Hepatic stellate cell (primary cell): ENCODE results near the gene PNKD.
"Not testable (repeated sequence)": the region's sequence is repeated elsewhere in the genome, so short reads cannot be mapped to it uniquely, and the experiment has no call there.

Experiments
- DNase-seq: peaks from one replicate; pipeline ENCODE4 v3.0.0; 2011; ENCODE audit warnings: low spot score

Gene PNKD

DNA sequence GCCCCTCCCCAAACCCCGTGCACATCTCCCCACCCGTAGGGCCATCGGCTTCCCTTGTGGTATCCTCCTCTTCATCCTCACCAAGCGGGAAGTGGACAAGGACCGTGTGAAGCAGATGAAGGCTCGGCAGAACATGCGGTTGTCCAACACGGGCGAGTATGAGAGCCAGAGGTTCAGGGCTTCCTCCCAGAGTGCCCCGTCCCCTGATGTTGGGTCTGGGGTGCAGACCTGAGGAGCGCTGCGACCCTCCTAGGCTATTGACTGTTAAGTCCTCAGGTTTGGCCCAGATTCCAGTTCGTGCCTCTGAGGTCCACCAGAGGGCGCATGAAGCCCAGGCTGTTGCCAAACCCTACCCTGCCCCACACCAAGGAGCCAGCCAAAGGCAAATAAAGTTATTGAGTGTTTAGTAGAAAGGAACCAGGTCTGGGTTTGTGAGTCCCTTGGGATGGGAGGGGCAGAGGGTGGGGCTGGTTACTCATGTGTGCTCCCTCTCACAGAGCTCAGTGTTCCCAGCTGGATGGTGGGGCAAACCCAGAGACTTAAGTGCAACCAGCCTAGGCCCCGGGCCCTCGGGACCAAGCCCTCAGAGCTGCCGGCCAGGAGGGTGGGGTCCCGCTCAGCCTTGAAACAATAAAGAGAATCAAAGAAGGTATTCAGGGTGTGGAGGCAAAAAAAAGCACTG is 2.4 kb downstream of the PNKD start:
- DNase-seq = peak; percentile 91

DNA sequence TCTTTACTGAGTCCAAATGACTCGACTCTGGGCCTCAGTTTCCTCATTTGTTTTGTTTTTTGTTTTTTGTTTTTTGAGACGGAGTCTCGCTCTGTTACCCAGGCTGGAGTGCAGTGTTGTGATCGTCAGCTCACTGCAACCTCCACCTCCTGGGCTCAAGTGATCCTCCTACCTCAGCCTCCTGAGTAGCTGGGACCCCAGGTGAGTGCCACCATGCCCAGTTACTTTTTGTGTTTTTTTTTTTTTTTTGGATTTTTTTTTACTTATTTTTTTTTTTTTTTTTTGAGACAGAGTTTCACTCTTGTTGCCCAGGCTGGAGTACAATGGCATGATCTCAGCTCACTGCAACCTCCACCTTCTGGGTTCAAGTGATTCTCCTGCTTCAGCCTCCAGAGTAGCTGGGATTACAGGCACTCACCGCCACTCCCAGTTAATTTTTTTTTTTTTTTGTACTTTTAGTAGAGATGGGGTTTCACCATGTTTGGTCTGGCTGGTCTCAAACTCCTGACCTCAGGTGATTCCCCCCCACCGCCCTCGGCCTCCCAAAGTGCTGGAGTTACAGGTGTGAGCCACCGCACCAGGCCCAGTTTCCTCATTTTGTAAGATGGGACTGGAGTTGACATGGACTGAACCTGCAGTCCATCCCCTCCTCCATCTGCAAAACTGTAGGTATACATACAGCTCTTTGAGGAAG is 3.0 kb downstream of the PNKD start:
- DNase-seq = not testable (repeated sequence)

DNA sequence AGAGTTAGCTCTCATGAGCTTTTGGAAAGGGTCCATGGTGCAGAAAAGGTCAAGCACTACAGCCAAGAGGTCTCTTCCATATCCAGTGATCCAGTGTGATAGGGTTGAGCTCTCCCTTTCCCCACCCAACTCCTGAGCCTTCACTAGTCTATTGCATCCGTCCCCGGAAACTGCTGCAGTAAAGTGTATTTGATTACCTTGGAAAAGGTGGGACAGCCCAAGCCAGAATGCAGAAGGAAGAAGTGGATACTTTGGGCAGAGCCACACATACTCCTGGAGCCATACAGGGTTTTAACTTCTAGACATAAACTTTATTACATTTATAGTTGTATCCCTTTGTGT is 3.6 kb downstream of the PNKD start:
- no peak for DNase-seq

DNA sequence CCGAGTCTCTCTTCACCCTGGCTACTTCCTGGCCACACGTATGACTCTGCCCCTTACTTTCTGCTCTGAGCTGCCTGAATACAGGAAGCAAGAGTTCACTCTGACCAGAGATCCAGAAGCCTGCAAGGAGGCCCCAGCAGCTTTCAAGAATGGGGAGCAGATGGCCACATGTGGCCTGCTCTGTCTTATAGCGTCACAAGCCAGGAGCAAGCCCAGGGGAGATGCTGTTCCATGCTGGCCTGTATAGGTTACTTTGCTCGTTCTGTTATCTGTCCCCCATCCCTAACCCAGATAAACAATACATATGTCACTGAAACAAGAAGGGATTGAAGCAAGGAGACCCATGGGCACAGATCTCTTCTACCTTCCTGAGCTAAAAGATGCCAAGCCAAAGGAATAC is 4.3 kb downstream of the PNKD start:
- DNase-seq = no peak

DNA sequence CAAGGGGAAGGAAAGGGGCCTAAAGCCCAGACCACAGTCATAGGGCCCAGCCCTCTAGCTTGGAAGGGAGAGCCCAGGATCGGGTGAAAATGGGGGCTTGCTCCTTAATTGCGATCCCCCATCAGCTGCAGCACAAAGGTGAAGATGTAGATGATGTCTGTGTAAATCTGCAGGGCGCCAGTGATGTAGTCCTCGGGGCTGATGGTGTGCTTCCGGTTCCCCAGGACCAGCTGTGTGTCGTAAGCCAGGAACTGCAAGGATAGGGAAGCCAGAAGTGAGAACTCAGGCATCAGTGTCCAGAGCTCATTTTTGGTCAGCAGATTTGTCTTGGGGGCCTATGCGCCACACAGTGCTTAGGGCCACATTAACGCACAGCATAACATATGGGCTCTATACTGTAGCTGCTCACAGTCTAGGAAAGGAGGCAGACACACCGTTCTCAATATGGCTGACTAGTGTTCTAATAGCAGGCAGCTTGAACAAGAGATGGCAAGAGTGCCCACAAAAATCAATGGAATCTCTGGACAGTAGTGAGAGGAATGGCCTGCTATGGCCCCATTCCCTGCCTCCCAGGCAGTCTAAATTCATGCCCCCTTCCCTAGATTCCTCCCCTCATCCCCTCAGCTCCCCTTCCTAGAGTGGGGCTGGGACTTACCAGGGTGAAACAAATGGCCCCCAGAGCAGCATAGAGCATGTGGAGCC is 5.2 kb downstream of the PNKD start:
- DNase-seq = no peak

DNA sequence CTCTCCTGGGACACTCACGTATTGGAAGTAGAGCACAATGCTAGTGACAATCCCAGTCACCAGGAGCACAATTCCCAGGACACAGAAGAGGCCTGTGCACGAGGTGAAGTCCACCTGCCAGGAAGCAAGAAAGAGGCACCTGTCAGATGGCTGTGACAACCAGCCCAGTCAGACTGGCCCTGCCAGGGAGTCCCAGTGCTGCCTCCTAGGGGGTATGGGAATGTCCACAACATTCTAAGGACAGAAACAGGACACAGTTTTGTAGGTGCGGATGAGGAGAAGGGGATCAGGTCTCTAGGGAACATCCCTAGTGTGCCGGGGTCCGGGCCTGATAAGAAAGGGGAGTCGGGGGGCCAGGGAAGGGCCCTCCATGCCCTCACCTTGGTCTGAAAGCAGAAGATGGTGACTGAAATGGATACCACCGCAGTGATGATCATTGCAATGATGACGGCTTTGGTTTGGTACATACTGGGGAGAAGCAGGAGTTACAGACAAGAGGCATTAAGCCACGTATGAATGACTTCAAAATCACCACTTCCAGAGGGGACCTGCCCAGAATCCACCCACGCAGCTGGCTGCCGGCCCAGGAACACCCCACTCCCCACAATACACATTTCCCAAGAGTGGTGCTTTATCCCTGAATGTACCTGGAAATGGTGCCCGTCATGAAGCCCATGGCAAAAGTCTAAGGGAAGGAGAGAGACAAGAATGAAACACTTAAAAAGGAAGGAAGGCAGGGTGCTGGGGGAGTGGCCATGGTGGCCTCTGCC is 6.9 kb downstream of the PNKD start:
- no peak for DNase-seq

DNA sequence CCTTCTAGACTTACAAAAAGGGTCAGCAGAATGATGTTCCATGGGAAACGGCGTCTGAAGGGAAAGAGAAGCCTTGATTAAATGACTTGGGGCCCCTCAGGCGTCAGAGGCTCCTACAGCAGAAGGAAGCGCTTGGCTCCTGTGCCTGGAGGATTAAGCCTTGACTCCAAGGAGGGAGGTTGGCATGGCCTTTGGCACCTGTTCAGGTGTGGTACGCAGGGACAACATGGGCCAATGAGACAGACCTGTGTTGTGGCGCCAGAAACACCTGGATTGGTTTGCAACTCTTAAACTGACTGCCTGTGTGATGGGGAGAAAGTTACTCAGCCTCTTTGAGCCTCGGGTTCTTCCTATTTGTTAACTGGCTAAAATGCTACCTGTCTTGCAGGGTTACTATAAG is 7.6 kb downstream of the PNKD start:
- DNase-seq = no peak

DNA sequence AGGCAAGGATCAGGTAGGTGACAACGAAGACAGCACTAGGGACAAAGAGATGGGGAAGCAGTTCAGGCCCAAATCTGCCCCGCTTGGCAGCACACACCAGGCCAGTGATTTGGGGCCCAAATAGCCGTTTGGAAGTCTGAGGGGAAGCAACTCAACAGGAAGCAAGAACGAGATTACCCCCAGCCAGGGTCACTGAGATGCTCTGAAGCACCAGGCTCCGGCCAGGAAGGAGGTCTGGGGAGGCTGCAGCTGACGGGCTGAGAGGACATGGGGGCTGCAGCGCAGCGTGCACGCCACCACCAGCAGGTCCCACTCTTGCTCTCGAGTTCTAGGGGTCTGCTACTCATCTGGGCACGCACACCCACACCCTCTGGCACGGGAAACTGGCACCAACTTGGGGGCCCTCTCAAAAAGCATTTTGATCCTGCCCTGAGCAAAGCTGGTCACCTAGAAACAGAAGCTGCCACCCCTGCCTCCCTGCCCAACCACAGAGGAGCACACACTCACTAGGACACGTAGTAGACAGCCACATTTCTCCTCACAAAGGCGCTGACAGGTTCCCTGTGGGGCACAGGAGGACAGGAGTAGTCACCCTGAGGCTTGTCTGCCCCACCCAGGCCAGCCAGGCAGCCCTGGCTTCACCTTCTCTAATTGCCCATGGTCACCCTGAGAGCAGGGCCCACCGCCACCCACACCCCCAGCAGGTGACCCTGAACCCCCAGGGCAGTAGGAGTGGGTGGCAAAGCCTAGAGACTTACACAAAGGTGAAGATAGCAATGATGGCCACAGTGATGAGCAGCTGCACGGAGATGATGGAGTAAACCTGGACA is 8.4 kb downstream of the PNKD start:
- no peak for DNase-seq

DNA sequence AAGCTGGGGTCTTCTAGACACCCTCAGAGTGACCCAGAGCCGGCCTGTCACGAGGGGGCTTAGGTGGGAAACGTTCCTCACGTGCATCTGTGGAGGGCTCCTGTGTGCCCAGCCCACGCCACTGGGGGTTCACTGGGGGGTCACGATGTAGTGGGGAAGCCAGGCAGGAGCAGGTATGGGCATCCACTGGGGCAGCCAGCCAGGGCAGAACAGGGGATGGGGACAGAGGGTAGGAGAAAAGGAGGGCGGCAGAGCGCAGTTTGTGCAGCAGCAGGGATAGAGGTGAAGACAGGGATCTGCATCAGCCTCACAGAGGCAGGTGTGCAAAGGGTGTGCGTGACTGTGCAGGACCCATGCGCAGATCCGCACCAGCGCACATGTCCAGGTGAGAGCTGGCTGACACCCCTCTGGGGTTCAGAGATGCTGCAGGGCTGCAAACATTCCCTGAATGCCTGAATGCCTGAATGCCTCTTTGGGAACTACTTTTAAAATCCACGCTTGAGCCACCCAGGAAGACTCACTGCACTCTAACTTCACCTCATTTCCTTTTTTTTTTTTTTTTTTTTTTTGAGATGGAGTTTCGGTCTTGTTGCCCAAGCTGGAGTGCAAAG is 10.0 kb downstream of the PNKD start:
- DNase-seq = no peak

DNA sequence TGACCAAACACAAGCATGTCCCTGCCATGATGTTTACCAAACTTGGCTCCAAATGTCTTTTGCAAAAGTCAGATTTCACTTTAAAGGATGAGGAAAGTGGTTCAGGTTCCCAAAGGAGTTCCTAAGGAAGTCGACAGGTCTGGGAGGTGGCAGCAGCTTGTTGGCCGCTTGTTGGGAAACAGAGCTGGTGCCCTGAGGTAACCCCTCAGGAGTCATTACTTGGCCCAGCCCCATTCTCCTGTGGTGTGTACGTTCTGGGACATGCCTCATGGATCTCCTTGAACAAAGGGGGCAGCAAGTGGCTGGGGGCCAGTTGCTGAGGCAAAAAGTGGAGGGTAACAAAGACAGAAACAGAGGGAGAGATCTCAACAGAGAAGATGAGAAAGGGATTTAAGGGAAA is 11.1 kb downstream of the PNKD start:
- DNase-seq = no peak

DNA sequence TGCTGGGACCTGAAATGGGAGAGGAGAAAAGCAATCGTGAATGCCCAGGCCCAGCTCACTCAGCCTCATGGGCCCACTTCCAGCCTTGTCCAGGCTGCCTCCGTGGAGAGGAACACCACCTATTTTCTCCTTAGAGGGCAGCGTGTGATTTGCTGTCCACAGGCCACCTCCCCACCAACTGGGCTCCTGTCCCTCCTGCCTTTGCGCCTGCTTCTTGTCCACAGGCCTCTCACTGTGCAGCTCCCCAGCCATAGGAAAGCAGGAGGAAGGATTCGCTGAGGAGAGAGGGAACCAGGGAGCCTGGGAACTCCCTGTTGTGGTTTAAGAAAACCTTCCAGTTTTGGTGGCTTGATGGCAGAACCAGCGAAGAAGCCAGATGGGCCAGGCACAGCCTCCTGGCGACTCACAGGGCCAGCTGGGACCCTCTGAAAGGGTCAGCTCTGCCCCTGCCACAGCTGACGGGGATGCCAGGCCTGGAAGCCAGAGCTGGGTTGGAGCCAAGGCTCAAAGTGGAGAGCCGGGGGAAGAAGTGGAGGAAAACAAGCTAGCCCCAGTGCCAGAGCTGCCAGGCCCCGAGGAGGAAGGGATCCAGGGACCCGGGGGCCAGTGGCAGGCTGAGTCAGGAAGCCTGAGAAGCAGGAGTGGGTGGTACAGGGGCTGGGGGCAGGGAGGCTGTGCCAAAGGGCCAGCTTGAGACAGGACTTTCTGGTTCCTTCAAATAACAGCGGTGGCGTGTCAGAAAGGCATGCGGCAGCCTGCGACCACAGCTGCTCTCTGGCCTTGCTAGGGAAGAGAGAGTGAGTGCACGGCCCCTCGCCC is 12.1 kb downstream of the PNKD start:
- DNase-seq = peak; percentile 67

DNA sequence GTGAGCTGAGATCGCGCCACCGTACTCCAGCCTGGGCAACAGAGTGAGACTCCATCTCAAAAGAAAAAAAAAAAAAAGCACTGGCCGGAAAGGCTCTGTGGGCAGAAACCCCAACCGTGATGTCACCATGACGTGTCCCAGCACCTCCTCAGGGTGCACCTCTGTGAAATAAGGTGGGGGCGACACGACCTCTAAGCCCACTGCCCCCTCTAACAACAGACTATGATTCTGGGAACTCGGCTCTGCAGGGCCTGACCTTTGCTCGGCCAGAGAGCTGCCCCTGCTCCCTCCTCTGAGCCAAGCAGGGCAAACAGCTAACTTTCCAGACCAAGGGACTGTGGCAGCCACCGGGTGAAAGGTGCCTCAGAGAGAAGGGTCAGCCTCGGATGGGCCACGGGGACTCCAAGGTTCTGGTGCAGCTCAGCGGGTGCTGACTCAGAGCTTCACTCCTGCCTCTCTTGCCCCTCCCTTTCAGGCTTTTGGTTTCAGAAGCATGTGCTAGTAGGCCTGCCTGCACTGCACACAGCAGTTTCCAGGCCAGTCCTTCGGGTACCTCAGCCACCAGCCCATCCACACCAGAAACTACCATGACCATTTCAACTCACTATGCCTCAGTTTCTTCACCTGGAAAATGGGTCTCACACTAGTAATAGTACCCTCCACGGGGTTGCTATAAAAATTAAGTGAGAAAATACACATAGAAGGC is 13.9 kb downstream of the PNKD start:
- peak; percentile 84 for DNase-seq

DNA sequence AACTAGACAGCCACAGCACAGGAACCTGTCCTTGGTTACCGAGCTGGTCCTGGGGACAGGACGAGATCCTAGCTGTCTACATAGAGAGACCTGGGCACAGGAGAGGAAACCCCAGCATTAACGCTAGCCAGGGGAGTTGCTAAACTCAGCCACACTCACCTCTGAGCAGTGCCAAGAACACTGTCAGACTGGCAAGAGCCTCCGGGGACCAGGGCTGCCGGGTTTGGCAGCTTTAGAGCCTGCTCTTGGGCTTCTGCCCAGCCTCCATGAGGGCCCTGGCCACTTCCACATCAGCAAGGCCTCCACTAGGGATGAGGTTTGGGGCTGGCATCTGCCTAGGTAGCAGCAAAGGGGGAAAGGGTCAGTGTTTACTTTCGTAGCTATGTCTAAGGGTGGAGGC is 15.3 kb downstream of the PNKD start:
- DNase-seq = no peak

DNA sequence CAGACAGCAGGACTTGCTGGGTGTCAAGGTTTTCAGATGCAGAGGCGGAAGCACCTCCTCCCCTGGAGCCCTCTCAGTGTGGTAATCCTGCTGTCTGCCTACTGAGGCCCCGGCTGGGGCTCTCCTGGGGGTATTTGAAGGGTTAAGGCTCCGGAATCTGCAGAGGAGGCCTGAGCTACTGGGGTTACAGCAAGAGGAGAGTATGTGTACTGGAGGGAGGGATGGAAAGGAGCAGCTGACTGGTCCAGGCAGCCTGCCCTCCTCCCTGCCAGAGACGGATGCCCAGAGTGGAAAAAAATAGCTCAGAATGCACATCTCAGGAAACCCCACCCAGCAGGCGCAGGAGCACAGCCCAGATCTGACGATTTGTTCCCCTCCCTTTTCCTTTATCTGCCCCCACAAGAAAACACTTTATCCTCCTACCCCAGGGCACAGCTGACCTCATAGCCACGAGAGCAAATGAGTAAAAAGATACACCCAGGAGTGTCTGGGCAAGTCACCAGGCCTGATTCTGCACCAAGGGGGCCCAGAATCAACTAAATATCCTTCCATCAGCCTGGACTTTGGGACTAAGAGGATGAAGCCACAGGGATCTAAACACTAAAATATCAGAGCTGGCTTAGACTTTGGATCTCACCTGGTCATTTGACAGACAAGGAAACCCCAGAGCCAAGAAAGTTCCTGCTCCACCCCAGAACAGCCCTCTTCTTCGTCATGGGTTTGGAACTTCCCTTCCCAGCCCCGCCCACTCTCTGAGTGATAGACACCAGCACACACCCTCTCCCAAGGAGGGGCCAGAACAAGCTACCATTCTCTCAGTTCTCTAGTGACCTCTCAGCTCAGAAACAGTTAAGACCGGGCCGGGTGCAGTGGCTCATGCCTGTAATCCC is 16.5 kb downstream of the PNKD start:
- peak; percentile 95 for DNase-seq

DNA sequence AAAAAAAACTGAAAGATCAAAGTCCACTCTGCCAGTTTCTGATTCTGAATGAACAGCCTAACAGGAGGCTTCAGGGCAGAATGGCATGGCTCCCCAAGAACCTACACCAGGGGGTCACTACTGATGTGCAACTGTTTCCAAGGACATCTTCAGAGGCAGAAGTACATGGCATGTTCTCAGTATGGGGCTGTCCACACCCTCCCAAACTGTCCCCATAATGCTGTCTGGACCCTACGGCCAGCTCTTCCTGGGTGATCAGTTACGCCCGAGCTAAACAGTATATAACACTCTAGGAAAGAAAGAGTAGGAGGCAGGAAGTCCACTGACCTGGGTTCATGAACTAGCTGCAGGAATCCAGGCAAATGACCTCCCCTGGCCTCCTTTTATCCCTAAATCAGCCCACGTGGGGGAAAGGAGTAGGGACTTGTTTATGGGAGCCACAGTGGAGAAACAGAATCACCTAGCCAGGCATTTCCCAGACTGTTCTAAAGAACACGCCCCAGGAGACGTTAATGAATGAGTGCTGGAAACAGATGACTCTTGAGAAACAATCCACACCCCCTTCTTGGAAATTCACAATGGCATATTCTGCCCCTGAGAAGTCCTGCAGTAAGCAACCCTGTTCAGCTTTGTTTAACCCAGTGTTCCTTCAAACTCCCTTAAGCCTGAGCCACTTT is 19.5 kb downstream of the PNKD start:
- no peak for DNase-seq

DNA sequence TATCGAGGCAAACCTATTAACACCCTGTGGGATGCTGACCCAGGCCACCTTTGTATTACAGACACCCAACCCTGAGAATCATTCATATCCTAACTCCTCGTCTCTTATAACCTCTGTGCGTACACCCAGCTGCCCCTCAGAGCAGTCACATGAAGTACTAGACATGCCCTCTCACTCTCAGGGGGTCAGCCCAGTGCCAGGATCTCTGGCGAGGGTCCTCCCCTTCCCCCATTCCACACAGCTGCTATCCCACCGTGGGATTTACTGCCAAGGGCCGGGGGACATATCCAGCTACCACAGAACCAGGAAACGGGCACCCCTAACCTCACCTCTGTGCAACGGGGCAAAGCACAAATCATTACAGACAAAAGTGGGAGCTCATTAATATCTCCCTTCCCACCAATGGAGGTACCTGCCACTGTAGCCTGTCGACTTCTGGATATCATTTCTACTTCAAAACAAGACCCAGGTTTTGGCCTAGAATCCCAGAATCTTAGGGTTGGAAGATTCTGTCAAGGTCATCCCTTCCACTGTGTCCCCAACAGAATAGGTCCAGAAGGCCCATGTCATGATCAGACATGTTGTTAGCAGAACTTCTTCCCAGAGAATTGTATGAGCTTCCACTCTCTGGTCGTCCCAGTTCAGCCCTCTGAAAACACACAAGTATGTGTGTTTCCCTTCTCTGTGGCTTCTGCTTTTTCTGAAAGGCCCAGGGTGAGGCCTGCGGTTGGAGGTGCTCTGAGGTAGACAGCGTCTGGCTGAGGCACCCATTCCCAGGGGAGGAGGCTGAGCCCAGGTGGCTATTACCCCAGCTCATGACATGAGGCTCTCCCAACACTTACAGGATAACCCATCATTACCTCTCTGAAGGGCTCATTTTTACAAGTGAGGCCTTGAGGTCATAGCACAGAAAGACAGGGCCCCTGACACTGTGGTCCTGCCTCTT is 20.3 kb downstream of the PNKD start:
- DNase-seq = no peak
